Measurements from ENCODE around the gene S100G. TPM values are rescaled to one million over a fixed set of nuclear protein-coding genes. Genes with fewer than 3 reads are reported as not detected.
A peak's percentile ranks its signal among the peaks of the same experiment; 100 is the strongest.
"Not testable (repeated sequence)": the region's sequence is repeated elsewhere in the genome, so short reads cannot be mapped to it uniquely, and the experiment has no call there.

Gene S100G
- total RNA-seq, 1 donor from 2014 or later, result not detected

GRCh38 chrX:16618422-16618821 is 31.5 kb upstream of the S100G start:
- Mint-ChIP-seq H3K27me3 (ENCODE audit: unreplicated experiment) (no peaks in the 10 kb centered on the region), H3K9me3 (ENCODE audit: unreplicated experiment) (peaks cover 6% of the 10 kb centered on the region), H3K27ac (ENCODE audit: unreplicated experiment) (no peak overlapping the region), H3K4me3 (ENCODE audit: unreplicated experiment) (no peak overlapping the region), H3K36me3 (ENCODE audit: unreplicated experiment) (peaks cover 41% of the 10 kb centered on the region), H3K4me1 (ENCODE audit: unreplicated experiment) (no peaks in the 10 kb centered on the region)
- TF ChIP-seq CTCF (IDR thresholded peaks at IDR 0.05), result no peak
- no peak for DNase-seq (ENCODE audit: extremely low spot score, unreplicated experiment)

DNA sequence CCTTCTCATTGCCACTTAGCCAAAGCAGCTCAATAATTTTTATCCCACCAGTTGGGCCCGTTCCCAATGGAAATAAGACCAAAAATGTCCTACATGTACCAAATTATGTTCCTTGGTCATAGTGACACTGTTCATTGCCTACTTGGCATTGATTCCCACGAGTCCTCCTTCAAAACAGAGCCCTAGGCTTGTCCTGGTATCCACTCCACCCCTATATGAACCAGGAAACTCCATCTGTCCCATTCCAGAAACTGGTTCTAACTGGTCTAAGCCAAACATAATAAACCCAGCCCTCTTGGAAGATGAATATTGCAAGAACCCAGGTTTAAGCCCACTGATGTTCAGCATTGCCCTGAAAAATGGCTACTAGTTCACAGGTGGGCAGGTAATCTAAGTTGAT is 30.9 kb upstream of the S100G start:
- Mint-ChIP-seq H3K27me3 (ENCODE audit: unreplicated experiment) (no peaks in the 10 kb centered on the region), H3K4me1 (ENCODE audit: unreplicated experiment) (no peaks in the 10 kb centered on the region), H3K27ac (ENCODE audit: unreplicated experiment) (no peak overlapping the region), H3K4me3 (ENCODE audit: unreplicated experiment) (no peak overlapping the region), H3K9me3 (ENCODE audit: unreplicated experiment) (peaks cover 6% of the 10 kb centered on the region), H3K36me3 (ENCODE audit: unreplicated experiment) (peaks cover 38% of the 10 kb centered on the region)
- no peak for TF ChIP-seq CTCF (IDR thresholded peaks at IDR 0.05)
- DNase-seq (ENCODE audit: extremely low spot score, unreplicated experiment), result no peak

DNA sequence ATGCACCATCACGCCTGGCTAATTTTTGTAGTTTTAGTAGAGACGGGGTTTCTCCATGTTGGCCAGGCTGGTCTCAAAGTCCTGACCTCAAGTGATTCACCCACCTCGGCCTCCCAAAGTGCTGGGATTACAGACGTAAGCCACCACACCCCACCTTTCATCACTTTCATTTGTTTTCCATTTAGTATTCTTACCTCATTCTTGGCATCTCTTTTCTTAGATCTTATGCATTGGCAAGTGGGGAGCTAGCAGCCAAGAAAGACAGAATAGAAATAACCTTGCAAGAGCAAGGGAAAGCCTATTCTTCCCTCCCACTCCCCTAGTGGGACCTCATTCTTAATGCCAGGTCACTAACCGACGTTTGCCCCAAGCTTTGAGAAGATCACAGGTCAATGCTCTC is 21.4 kb upstream of the S100G start:
- not testable (repeated sequence) for DNase-seq (ENCODE audit: extremely low spot score, unreplicated experiment)

DNA sequence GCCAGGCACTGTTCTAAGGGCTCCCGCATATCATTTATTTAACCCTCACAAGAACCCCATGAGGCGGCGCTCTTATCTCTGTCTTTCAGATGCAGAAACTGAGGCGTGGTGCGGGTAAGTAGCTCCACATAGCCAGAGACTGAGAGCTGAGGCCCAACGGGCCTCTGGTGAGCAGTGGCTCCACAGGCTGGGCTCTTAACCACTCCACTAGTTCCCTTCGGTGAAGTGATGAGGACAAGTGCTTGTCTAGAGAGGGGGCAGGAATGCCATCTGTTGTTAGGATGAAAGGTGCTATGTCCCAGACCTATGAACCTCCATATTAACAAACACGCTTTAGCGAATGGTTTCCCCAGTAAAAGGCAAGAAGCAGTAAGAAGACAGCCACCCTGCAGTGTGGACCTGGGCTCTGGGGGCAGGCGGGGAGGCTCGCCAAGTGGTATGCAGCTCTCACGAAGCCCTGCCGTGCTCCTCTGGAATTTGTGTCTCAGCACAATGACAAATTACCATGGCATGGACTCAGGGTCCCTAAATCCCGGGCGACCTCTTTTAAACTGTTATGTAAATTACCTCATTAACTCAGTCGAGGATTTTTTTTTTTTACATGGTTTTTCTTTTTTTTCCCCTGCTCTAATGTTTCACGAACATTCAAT is 20.9 kb upstream of the S100G start:
- H3K4me3 Mint-ChIP-seq (ENCODE audit: unreplicated experiment), result peak overlapping the region; percentile 36
- DNase-seq (ENCODE audit: extremely low spot score, unreplicated experiment), result no peak

More for the DNA sequence above, 21.4 kb upstream of the S100G start:
- H3K9me3 Mint-ChIP-seq (ENCODE audit: unreplicated experiment); H3K4me3 Mint-ChIP-seq (ENCODE audit: unreplicated experiment); H3K27ac Mint-ChIP-seq (ENCODE audit: unreplicated experiment); H3K27me3 Mint-ChIP-seq (ENCODE audit: unreplicated experiment): not testable (repeated sequence)
- H3K4me1 Mint-ChIP-seq (ENCODE audit: unreplicated experiment), result peaks cover 23% of the 10 kb centered on the region
- H3K36me3 Mint-ChIP-seq (ENCODE audit: unreplicated experiment), result peaks cover 22% of the 10 kb centered on the region

GRCh38 chrX:16629909-16630308 is 20.0 kb upstream of the S100G start:
- Mint-ChIP-seq H3K27ac (ENCODE audit: unreplicated experiment) (peak overlapping the region; percentile 37), H3K4me3 (ENCODE audit: unreplicated experiment) (no peak overlapping the region), H3K36me3 (ENCODE audit: unreplicated experiment) (peaks cover 17% of the 10 kb centered on the region), H3K4me1 (ENCODE audit: unreplicated experiment) (peaks cover 36% of the 10 kb centered on the region), H3K9me3 (ENCODE audit: unreplicated experiment) (no peaks in the 10 kb centered on the region), H3K27me3 (ENCODE audit: unreplicated experiment) (no peaks in the 10 kb centered on the region)
- DNase-seq (ENCODE audit: extremely low spot score, unreplicated experiment), result no peak
- TF ChIP-seq CTCF (IDR thresholded peaks at IDR 0.05), result no peak

More for the DNA sequence above, 20.9 kb upstream of the S100G start:
- Mint-ChIP-seq H3K9me3 (ENCODE audit: unreplicated experiment) (no peaks in the 10 kb centered on the region), H3K27ac (ENCODE audit: unreplicated experiment) (peak overlapping the region; percentile 37), H3K4me1 (ENCODE audit: unreplicated experiment) (peaks cover 29% of the 10 kb centered on the region), H3K27me3 (ENCODE audit: unreplicated experiment) (no peaks in the 10 kb centered on the region), H3K36me3 (ENCODE audit: unreplicated experiment) (peaks cover 21% of the 10 kb centered on the region)
- no peak for TF ChIP-seq CTCF (IDR thresholded peaks at IDR 0.05)
